ENCODE measurements around the gene PTTG1IP.

GRCh38 chr21:44892536-44893277 is 19.2 kb upstream of the PTTG1IP start:
- TF ChIP-seq POLR2A (IDR thresholded peaks at IDR 0.05) (no peak), CTCF (IDR thresholded peaks at IDR 0.05) (peak; percentile 62 to 83 (median 81)), EP300 (IDR thresholded peaks at IDR 0.05) (no peak)

All from tibial nerve (tissue), 4 donors.